Epidermal melanocyte (primary cell): ENCODE data around the gene CROCC.
"Not testable (repeated sequence)": the region's sequence is repeated elsewhere in the genome, so short reads cannot be mapped to it uniquely, and the experiment has no call there.

Experiments used
- DNase-seq: peaks from one replicate; pipeline ENCODE4 v3.0.0; 2011; ENCODE audit warnings: low spot score; ENCODE audit not compliant: insufficient read length

CROCC gene

GRCh38 chr1:16914928-16915626 is 6.7 kb upstream of the CROCC start:
- not testable (repeated sequence) for DNase-seq

DNA sequence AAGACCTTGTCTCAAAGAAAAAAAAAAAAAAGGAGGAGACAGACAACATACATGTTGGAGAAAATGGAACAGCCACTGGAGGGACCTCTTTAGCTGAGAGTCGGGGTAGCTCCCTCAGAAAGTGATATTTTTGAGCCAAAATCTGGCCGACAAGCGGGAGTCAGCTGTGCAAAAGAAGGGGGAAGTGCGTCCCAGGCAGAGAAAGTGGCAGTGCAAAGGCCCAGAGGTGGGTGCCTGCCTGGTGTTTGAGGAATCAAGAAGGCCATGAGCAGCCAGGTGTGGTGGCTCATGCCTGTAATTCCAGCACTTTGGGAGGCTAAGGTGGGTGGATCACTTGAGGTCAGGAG is 6.1 kb upstream of the CROCC start:
- DNase-seq: no peak

- not testable (repeated sequence) for DNase-seq
Measured at GRCh38 chr1:16916036-16916880, 5.5 kb upstream of the CROCC start.

- DNase-seq: no peak
Measured at GRCh38 chr1:16918371-16918770, 3.4 kb upstream of the CROCC start.

- DNase-seq: not testable (repeated sequence)
Measured at GRCh38 chr1:16918936-16919665, 2.6 kb upstream of the CROCC start.

DNA sequence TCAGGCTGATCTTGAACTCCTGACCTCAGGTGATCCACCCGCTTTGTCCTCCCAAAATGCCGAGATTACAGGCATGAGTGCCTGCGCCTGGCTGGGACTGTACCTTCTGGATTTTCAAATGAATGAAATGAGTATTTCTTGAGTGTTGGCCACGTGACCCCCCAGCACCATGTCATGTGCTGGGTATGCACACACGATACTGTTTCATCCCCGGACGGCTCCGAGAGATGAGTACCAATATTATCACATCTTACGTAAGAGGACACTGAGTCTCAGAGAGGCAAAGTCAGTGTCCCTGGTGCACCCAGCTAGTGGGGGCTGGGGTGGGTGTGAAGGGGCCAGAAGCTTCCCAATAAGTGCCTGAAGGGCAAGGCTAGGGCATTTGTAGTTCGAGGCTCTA is 780 bp upstream of the CROCC start:
- DNase-seq: no peak

DNA sequence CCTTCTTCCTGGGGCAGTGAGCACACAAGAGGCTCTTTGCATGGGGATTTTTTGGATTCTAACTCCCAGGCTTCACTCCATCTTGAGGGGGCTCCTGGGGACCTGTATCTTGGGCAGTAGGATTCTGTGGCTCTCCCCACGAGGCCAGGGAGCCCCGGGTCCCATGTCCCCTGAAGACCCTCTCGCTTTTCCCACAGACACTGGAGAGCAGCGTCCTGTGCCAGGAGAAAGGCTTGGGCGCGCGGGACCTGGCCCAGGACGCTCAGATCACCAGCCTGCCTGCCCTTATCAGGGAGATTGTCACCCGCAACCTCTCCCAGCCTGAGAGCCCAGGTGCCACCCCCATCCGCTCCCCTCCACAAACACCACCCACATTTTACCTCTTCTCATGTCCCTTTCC is 735 bp downstream of the CROCC start:
- no peak for DNase-seq

DNA sequence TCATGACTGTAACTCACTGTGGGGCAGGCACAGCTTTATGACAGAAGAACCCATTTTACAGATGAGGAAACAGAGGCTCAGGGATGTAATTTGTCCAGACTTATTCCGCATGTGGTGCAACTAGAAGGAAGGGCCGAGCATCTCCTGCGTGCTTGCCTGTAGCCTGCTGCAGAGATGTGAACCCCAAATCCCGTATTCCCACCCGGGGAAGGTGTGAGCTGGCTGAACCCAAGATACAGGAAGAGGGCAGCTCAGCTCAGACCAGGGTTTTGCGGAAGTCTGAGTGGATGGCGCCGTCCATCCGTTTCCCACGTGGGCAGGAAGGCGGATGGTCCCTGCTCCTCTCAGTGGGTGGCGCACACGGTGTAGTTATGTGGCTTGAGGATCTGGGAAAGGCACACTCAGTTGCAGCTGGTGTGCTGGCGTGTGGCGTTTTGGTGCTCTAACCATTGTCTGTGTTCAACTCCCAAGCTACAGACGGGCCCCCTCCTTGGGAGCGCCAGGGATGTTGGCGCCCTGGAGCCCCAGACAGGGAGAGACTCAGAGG is 1.2 kb downstream of the CROCC start:
- DNase-seq: no peak

- no peak for DNase-seq
Measured at GRCh38 chr1:16924216-16924918, 2.6 kb downstream of the CROCC start.

DNA sequence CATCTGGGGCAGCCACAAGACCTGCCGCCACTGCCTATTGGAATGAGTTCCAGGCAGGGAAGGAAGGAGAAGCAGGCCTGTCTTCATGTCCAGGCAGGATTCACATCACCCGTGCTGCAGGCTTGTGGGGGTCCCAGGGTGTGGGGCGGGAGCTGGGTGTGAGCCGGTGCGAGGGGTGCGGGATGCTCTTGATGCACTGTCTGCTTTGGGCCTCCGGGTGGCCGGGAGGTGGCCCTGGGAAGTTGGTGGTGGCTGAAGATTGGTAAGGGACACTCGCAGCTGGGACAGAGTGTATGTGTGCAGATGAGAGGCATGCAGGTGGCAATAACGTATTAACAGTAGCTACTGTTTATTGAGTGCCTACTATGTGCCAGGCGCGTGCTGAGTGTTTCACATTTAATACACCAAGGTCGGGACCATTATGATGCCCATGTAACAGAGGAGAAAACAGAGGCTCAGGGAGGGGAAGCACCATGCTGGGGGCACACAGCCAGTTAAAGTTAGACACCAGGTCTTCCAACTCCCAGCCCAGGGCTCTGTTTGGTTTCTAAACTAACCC is 3.3 kb downstream of the CROCC start:
- no peak for DNase-seq

DNA sequence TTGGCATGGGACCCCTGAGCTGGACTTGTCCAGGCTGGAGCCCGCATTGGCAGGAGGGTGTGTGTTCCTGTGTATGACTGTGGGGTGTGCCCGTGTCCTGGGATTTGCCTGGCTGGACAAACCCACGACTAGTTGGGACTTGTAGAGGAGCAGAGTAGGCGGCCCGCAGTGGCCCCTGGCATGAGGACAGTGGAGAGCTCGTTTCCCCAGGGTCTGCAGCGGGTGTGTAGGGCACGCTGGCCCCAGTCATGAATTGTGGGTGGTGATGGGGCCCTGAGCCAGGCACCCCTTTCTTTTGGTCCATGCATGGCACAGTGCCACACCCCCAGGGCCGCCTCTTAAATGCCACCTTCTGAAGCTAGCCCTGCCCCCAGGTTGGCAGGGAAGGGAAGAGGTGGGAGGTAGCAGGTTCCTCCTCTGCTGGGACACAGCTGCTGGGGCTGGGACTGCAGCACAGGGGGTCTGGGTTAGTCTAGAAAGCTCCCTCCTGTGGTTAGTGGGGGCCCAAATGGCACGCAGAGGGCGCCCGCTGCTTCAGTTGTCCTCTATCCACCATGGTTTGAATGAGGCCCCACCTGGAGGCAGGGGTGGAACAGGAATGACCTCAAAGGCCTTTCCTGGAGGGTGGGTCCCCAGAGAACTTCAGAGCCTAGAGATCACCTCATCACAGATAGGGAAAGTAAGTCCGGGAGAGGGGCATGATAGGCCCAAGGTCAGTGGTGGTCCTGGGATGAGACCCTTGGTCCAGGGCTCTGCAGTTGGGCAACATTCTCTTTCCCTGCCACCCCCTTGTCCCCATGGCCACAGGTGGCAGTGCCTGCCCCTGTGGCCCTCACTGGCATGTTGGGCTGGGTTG is 4.1 kb downstream of the CROCC start:
- no peak for DNase-seq

DNA sequence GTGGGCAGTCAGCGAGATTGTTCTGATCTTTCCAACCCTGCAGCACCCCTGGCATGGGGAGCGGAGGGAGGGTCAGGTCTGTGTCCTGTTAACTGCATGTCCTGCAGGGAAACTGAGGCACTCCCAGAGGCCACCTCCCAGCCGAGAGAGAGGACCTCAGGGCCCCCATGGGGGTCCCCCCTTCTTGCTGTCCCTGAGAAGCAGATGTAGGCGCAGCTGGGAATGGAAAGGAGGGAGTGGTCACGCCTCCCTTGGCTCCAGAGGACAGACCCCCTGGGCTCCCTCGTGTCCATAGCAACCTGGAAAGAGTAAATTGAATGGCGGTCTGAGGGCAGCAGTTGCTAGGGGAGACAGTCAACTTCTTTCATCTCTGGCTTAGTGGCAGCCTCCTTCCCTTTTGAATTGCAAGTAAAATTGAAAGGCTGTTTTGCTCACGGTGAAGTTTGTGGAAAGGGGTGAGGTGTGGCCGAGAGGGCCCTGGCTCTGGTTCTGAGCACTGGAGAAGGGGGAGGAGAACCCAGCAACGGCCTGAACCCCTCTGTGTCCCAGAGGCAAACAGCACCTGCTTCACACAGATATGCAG is 4.9 kb downstream of the CROCC start:
- no peak for DNase-seq

DNA sequence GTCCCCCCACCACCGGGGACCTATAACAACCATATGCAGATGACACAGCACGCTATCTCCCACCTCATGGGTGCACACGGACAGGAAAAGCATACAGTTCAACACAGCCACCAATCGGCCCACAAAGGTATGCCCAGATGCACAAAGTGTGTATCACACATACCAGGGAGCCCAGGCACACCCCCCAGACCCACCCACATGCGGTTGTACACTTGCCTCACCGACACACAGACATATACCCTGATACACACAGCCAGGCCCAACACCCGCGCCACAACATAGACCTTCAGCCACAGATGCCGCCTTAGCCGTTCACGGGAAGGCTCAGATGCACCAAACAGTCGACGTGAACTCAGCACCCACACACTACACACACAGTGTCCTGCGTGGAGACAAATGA is 5.5 kb downstream of the CROCC start:
- no peak for DNase-seq

GRCh38 chr1:16927711-16928485 is 6.2 kb downstream of the CROCC start:
- DNase-seq: no peak

DNA sequence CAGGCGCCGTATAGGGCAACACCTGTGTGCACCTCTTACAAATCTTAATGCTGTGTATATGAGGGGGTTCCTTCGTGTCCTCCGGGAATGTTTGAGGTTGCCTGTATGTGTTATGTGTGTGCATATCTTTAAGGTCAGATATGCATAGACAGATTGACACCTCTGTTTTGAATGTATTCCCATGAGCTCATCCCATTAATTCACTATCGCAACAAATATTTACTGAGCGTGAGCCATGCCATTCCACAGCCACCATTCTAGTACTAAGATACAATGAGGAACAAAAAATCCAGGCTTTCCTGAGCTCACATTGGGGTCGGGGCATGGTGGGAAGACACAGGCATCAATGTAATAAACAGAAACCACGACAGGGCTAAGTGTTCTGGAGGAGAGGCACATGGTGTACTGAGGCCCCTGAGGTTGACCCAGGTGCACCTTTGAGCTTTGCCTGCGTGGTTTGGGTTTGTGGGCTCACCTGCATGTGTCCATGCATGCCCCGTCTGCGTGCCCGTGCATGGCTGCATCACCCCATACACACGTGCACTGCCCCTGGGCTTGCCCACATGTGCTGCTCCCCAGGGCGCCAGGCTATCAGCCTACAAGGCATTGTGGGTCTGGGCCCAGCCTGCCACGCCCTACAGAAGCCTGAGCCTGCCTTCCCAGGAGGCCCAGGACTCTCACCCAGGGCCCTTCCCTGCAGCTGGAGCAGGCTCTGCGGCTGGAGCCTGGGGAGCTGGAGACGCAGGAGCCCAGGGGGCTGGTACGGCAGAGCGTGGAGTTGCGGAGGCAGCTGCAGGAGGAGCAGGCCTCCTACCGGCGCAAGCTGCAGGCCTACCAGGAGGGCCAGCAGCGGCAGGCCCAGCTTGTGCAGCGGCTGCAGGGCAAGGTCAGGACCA is 7.7 kb downstream of the CROCC start:
- not testable (repeated sequence) for DNase-seq

GRCh38 chr1:16931206-16931934 is 9.6 kb downstream of the CROCC start:
- not testable (repeated sequence) for DNase-seq

- DNase-seq: not testable (repeated sequence)
Measured at GRCh38 chr1:16933945-16934344, 12.2 kb downstream of the CROCC start.
